Loucy (cell line): ENCODE measurements around the gene ATG4B.

ENCODE experiments used
- CTCF ChIP-seq: fragments of 200-600 bp; sonication (generic); conservative IDR thresholded peaks from 2 replicates; pipeline ENCODE4 v1.5.1; 2014; ENCODE audit warnings: mild to moderate bottlenecking, antibody characterized with exemption, low read length
- EZH2phosphoT487 ChIP-seq: fragments of 200-600 bp; IDR thresholded peaks from 2 replicates; pipeline ENCODE4 v1.6.1; 2018; ENCODE audit warnings: antibody characterized with exemption, mild to moderate bottlenecking, moderate library complexity, borderline replicate concordance

GRCh38 chr2:241720099-241720498 lies 82.6 kb downstream of the ATG4B start:
- TF ChIP-seq CTCF (no peak), EZH2phosphoT487 (no peak)
